Muscle of arm (tissue), 12 donors: ENCODE measurements around the gene RSPH4A. TPM values are rescaled to one million over a fixed set of nuclear protein-coding genes. Genes with fewer than 3 reads are reported as not detected.
A peak's percentile ranks its signal among the peaks of the same experiment; 100 is the strongest.
"Not testable (repeated sequence)": the region's sequence is repeated elsewhere in the genome, so short reads cannot be mapped to it uniquely, and the experiment has no call there.

ENCODE experiments used
- DNase-seq: peaks from one replicate; pipeline ENCODE4 v3.0.0-alpha.2; 2013
- polyA plus RNA-seq, 12 donors: library from polyadenylated mRNA; unstranded; fragments of 120-200 nt; gene quantifications; one replicate each; pipeline ENCODE4 v1.2.1, GENCODE V29; 2013; ENCODE audit not compliant: insufficient read length in 12 of 12

RSPH4A gene
- polyA plus RNA-seq, 12 donors: 0.39 to 1.4 (median 0.61) TPM; not detected in 2

DNA sequence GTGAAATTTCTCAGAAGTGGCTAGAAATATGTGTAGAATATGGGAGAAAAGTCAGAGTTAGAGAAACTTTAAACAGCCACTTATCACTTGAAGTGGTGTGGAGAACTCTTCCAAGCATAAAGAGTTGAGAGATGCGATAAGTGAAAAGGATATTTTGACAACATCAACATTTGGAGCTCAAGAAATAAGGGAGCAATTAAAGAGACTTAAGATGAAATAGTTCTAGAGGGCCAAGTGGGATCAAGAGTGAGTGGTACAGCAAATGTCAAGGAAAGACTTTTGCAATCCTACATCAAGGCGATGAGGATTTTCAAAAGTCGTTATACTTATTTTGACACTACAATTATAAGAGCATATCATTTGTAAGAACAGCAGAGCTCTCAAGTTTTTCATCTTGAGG lies 9.6 kb downstream of the RSPH4A start:
- DNase-seq: no peak

DNA sequence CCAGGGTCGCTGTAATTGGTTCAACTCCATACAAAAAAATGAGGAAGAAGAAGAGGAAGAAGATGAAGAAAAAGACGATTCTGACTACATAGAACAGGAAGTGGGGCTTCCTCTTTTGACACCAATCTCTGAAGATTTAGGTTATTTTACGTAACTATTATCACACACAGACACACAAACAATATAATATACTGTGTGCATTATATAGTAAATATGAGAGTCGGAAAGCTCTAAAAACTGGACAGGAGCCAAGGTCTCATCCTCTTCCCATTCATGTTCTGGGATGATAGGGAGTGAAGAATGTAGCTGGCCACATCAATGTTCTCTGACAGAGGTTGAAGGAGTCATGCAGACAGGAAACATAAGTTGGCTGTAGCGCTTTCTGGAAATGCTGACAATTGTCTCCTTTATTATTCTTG lies 13.3 kb downstream of the RSPH4A start:
- no peak for DNase-seq

DNA sequence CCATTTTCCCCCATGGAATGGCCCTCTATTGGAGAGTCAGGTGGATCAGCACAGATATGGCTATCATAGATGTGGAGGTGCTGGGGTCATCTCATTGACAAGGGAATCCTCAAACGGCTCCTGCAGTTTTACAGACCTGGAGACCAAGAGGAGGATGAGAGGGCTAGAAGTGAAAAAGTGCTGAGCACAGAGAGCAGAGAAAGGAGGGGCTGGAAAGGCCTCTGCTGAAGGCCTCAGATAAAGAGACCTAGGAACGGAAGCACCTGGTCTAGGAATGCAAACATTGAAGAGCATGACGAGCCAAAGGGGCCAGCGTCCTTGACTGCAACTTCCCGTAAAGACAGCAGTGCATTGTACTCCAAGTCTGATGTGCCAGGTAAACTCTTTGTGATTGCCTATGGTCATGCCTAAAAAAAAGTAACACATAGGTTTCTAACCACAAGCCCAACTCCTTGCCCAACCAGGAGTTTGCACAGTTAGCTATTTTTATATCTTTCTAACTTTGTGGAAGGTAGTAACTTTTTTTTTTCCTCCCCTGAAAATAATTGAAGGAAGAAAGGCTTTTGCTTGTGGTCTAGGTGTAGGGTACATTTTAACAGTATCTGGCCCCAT lies 15.2 kb downstream of the RSPH4A start:
- no peak for DNase-seq

DNA sequence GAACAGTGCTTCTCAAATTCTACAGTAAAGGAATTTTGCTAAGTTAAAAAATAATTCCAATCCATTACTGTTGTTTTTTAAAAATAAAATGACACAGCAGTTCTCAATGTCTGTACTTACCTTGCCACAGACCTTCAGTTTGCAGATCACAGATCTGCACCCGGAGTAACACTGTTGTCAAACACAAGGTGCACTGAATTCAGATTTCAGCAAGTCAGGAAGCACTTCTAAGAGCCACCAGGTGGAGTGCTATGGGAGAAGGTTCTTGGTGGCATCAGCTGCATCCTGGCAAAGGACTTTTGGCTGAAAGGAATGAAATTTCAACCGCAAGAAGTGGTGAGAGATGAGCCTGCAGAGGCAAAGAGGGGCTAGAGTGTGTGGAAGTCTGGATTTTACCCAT lies 17.4 kb downstream of the RSPH4A start:
- DNase-seq: no peak

DNA sequence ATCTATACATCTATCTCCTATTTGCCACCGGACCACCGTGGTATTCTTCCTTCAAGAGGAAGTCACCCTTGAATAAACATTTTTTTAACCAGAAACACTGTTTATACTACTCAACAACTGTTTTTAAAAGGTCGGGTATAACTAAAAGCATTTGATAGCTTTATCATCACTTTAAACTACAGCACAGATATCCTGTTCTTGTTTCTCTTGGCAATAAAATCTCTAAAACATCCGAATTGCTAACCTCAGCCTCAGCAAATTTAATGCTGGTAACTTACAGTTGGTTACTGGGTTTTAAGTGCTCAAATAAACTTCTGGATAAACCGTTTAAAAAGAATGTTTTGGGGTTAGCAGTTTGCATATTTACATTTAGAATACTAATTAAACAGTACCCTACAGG lies 31.9 kb downstream of the RSPH4A start:
- DNase-seq: no peak

DNA sequence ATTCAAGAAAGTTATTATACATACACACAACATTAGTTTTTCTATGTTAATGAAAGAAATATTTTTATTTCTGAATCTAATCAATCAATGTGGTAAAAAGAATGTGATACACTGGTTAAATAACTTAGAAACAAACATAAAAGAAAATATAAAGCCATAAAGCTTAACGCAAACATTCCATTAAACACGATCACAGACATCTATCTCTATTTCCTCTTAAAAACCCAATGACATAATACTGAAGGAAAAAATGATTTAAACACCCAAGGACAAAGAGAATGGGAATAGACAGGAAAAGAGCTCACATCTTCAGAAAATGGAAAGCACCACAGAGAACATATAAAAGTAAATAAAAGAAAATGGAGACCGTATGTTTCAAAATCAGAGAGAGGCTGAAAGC lies 32.9 kb downstream of the RSPH4A start:
- no peak for DNase-seq

DNA sequence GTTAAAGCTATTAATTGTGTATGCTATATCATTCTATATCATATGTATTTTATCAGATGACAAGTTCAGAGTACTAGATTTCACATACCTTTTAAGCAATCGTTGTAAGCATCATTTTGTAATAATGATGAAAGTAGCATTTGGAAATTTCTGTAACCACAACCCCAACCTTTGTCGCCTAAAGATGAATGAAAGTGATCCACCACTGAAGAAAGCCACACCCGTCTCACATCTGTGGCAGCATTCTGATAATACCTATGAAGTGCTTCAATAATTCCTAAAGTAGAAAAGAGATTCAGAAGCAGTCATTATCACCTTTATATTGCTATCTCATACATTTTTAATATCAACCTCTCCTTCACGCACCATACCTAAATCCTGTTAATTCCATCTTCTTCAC lies 35.6 kb downstream of the RSPH4A start:
- DNase-seq: no peak

DNA sequence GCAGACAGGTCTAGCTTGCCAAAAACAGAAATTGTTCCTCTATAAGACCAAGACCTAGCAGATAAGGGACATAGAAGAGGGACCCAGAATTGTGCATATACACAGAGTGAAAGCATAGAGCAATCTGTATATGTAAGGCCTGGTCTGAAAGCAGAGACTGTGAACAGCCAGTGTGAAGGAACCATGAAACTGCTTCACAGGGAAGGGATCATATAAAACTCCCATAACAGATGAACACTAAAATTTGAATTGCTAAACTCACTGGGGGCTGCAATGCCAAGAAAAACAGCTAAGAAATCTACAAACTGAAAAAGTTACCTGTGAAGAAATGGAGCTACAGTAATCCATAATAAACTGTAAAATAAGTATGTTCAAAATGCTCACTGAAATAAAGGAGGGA lies 45.3 kb downstream of the RSPH4A start:
- no peak for DNase-seq

DNA sequence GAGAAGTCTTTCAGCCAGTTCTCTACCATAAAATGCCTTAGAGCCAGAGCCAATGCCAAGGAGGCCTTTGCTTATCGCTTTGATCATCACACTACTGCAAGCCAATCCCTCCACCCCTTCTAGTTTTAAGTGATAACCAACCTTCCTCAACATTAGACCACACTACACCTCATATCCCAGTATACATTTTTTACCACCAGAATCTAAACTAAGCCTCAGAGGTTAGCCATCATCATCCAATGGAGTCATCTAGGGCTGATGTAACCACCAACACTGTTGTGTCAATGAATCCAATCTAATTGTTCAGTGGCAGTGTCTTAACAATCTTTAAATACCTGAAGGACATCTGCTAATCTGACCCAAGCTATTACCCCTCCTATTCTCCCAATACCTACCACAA lies 45.9 kb downstream of the RSPH4A start:
- DNase-seq: no peak

DNA sequence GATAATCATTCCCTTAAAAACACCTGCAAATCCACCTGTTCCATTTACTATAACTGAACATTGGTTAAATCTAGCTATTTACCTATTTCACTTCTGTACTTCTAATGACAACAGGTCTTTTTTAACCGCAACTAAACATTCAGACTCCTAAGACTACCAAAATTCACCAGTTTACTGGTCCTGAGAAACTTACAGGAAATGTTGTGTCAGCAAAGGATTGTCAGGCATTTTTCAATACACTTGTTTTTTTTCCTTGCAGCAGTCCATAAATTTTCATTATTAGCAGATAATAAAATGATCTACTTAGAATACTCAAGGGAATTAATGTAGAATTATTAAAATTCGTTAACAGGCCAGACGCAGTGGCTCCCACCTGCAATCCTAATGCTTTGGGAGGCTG lies 47.0 kb downstream of the RSPH4A start:
- DNase-seq: no peak

DNA sequence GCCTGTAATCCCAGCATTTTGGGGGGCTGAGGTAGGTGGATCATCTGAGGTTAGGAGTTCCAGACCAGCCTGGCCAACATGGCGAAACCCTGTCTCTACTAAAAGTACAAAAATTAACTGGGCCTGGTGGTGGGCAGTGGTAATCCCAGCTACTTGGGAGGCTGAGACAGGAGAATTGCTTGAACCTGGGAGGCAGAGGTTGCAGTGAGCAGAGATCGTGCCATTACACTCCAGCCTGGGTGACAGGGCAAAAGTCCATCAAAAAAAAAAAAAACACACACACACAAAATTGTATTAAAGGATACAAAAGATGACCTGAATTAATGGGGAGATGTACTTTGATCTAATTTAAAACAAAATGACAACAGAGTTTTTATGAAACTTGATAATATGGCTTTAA lies 47.9 kb downstream of the RSPH4A start:
- not testable (repeated sequence) for DNase-seq

DNA sequence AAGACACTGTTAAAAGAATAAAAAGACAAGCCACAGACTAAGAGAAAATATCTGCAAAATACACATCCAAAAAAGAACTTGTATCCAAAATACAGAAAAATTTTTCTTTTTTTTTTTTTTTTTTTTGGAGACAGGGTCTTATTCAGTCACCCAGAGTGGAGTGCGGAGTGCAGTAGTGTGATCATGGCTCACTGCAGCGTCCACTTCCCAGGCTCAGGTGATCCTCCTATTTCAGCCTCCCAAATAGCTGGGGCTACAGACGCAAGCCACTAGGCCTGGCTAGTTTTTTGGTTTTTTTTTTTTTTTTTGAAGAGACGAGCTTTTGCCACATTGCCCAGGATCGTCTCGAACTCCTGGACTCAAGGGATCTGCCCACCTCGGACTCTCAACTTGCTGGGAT lies 49.2 kb downstream of the RSPH4A start:
- no peak for DNase-seq

DNA sequence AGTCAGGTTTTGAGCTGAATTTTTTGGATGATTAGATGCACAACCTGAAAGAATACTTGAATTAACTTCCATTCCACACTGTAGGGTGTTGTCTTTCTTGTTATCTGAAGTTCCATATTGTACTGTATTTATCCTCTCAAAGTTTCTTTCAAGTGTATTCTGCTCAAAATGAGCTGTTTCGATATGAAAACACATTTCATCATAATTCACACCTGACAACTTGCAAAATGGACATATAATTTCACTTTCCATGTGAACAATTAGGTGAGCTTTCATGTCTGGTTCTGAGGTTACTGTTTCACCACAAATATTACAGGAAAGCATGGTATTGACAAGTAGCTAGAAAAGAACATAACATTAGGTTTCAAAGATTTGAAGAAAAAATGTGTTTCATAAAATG lies 50.6 kb downstream of the RSPH4A start:
- no peak for DNase-seq

DNA sequence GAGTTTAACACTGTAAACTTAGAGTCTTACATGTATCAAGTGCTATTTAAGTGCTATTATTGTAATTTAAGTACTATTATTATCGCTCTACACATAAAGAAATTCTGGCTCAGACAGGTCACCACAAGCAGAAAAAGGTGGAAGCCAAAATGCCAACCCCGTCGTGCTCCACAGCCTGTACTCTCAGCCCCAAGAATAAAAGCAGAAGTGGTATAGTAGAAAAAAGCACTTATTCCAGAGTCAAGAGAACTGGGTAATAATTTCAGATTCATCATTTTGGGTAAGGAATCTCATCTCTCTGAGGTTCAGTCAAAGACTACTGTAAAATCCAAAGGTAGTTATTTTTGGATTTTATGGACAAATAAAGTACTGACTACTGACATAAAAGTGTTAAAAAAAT lies 51.3 kb downstream of the RSPH4A start:
- DNase-seq: no peak

DNA sequence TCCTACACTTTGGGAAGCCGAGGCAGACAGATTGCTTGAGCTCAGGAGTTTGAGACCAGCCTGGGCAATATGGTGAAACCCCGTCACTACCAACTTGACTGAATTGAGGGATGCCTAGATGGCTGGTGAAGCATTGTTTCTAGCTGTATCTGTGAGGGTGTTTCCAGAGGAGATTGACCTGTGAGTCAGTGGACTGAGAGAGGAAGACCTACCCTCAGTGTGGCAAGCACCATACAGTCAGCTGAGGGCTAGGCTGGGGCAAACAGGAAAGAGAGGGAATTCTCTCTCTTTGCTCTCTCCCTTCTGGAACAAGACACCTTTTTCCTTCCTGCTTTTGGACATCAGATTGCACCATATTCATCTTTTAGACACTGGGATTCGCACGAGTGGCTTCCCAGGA lies 56.0 kb downstream of the RSPH4A start:
- no peak for DNase-seq

DNA sequence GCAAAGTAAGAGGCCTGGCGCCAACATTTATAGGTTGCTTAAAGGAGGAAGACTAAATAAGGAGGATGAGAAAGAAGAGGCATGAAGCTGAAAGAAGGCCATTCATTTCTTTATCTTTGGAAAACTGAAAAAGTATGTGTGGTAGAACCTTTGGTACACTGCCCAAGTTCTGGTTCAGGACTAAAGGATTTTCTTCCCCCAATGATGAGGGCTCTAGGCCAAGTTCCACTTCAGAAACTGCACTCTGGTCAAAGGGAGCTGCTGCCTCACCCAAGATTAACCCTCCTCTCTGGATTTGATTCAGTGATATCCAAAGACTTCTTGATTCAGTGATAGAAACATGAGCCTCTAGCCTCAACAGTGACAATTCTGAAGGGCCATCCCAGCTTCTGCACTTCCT lies 59.7 kb downstream of the RSPH4A start:
- DNase-seq: no peak

DNA sequence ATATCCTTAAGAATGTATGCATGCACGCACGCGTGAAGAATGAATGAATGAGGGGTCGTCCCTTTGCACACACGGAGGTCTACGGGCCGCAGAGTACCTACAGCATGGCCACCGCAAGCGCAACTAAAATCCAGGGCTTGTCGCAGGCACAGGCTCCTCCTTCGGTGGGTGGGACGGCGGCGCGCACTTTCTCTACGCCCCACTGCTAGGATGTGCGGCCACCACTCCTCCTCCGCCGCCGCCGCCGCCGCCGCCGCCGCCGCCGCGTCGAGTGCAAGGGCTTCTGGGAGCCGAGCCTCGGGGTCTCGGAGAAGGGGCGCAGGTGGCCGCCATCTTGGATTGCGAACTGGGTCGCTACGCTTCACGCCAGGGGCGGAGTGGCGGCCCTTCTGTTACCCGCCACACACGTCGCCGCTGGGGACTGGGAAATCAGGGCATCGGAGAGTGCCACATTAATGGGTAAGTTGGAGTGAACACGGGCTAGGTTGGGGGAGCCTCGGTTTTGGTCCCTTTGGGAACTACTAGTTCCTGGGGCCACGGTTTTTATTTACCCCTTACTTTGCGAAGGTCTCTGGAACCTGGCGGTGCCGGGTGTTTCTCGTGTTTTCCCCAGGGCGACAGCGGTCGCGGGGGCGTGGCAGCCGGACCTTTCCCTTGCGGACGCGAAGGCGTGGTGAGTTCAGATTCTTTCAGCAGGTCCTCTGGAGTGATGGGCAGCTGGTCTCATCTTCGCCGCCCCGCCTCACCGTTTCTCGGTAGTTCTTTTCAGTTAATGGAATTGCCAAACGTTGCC lies 64.8 kb downstream of the RSPH4A start, which contains the start of gene KPNA5:
Gene KPNA5 (plus strand): TSS at position 332 of the 793 bp plus-strand sequence. CDS start 124 bp downstream, at position 456.
- DNase-seq: peak; percentile 89

DNA sequence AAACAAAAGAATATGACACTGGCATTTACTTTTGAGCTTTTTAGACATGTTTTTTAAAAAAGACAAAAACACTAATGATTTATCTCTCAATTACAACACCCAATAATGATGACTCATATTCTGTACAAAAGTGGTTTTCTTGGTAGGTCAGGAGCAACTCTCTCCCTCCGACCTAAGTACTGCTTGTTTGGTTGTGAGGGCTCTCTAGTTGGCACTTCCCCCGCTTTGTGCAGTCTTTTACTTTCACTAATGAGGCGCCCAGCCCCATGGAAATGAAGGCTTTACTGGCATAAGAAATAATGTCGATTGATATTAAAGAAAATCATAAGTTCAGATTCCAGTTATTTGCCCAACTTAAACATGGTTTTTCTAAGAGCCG lies 66.0 kb downstream of the RSPH4A start:
- no peak for DNase-seq

Other genes with a start within 250 kb of the RSPH4A start
- 10 to 100 TPM in 11 of 12 donors, not detected in 1; 29.1 to 41.0 (median 35.4) TPM for gene DSE, start 245.5 kb upstream of the RSPH4A start, polyA plus RNA-seq
- 1 to 10 TPM in 10 of 12 donors, not detected in 2; 1.7 to 9.7 (median 2.9) TPM for gene CALHM6, start 155.1 kb upstream of the RSPH4A start, polyA plus RNA-seq
- gene CALHM5, start 104.8 kb upstream of the RSPH4A start, polyA plus RNA-seq: 1 to 10 TPM in 11 of 12 donors, not detected in 1; 1.8 to 3.8 (median 3.2) TPM
- under 1 TPM in 5 of 12 donors, not detected in 7; 0.11 to 0.28 (median 0.17) TPM for gene TRAPPC3L, start 70.8 kb upstream of the RSPH4A start, polyA plus RNA-seq
- gene CALHM4, start 62.7 kb upstream of the RSPH4A start, polyA plus RNA-seq: under 1 TPM in 1 of 12 donors, not detected in 11; 0.38 TPM
- gene RWDD1, start 45.0 kb upstream of the RSPH4A start, polyA plus RNA-seq: 10 to 100 TPM in 11 of 12 donors, not detected in 1; 51.1 to 93.7 (median 67.4) TPM
- 10 to 100 TPM in 5 of 12 donors, 1 to 10 TPM in 6, not detected in 1; 5.4 to 11.8 (median 9.4) TPM for gene ZUP1, start 52.3 kb downstream of the RSPH4A start, polyA plus RNA-seq
- 10 to 100 TPM in 10 of 12 donors, 1 to 10 TPM in 1, not detected in 1; 8.3 to 16.0 (median 12.7) TPM for gene KPNA5, start 64.7 kb downstream of the RSPH4A start, polyA plus RNA-seq
- gene FAM162B, start 149.2 kb downstream of the RSPH4A start, polyA plus RNA-seq: 1 to 10 TPM in 10 of 12 donors, not detected in 2; 5.2 to 7.8 (median 6.9) TPM
- gene GPRC6A, start 212.6 kb downstream of the RSPH4A start, polyA plus RNA-seq: not detected